DOHH2 (cell line): ENCODE results near the gene CYP2S1.
A peak's percentile ranks its signal among the peaks of the same experiment; 100 is the strongest.

Experiments used
- H3F3A ChIP-seq: fragments of 200-600 bp; sonication (generic), shearing (Covaris generic); 2 replicates; pipeline ENCODE4 v1.6.0; 2016; ENCODE audit warnings: antibody characterized with exemption, mild to moderate bottlenecking; ENCODE audit not compliant: control insufficient read depth, insufficient read depth
- H3K27ac ChIP-seq: fragments of 200-600 bp; sonication (generic); 2 replicates; pipeline ENCODE4 v1.5.1; 2014; ENCODE audit warnings: low read depth, mild to moderate bottlenecking, low read length, moderate library complexity
- H3K27me3 ChIP-seq: fragments of 200-600 bp; sonication (generic); 2 replicates; pipeline ENCODE4 v1.6.1; 2014; ENCODE audit warnings: mild to moderate bottlenecking, low read length, mixed read lengths; ENCODE audit not compliant: control insufficient read depth
- H3K36me3 ChIP-seq: fragments of 200-600 bp; sonication (generic); 2 replicates; pipeline ENCODE4 v1.6.1; 2014; ENCODE audit warnings: mild to moderate bottlenecking, low read length, moderate library complexity, mixed read lengths; ENCODE audit not compliant: control insufficient read depth
- H3K4me1 ChIP-seq: fragments of 200-600 bp; sonication (generic); 2 replicates; pipeline ENCODE4 v1.6.1; 2014; ENCODE audit warnings: mild to moderate bottlenecking, low read length, mixed read lengths; ENCODE audit not compliant: control insufficient read depth
- H3K4me2 ChIP-seq: fragments of 200-600 bp; sonication (generic); 2 replicates; pipeline ENCODE4 v1.6.0; 2014; ENCODE audit warnings: mild to moderate bottlenecking, low read length, moderate library complexity
- H3K4me3 ChIP-seq: fragments of 200-600 bp; sonication (generic); 2 replicates; pipeline ENCODE4 v1.5.1; 2014; ENCODE audit warnings: mild to moderate bottlenecking, low read length, mixed read lengths
- H3K79me2 ChIP-seq: fragments of 200-600 bp; sonication (generic); 2 replicates; pipeline ENCODE4 v1.6.1; 2014; ENCODE audit warnings: mild to moderate bottlenecking, low read length, mixed read lengths; ENCODE audit not compliant: control insufficient read depth
- H3K9me2 ChIP-seq: fragments of 200-600 bp; sonication (generic); replicated peaks from 2 replicates; pipeline ENCODE4 v1.6.1; 2014; ENCODE audit warnings: mild to moderate bottlenecking, low read length, mixed read lengths; ENCODE audit not compliant: control insufficient read depth
- H3K9me3 ChIP-seq: fragments of 200-600 bp; sonication (generic); 2 replicates; pipeline ENCODE4 v1.6.1; 2014; ENCODE audit warnings: antibody characterized with exemption, low read length, mixed read lengths; ENCODE audit not compliant: control insufficient read depth, insufficient read depth
- H4K20me1 ChIP-seq: fragments of 200-600 bp; sonication (generic); 2 replicates; pipeline ENCODE4 v1.6.0; 2014; ENCODE audit warnings: low read depth, mild to moderate bottlenecking, antibody characterized with exemption, low read length, moderate library complexity; ENCODE audit not compliant: control insufficient read depth, insufficient read depth
- CTCF ChIP-seq: fragments of 200-600 bp; sonication (generic); IDR thresholded peaks from one replicate; pipeline ENCODE4 v1.5.1; 2014; ENCODE audit warnings: antibody characterized with exemption, mild to moderate bottlenecking, low read depth, low read length; ENCODE audit not compliant: poor library complexity, severe bottlenecking
- EZH2phosphoT487 ChIP-seq: fragments of 200-600 bp; sonication (generic); IDR thresholded peaks from 2 replicates; pipeline ENCODE4 v1.6.1; 2017; ENCODE audit warnings: borderline replicate concordance, mild to moderate bottlenecking, antibody characterized with exemption, low read length, moderate library complexity, mixed read lengths

CYP2S1 gene

GRCh38 chr19:41154060-41154459 lies 39.0 kb upstream of the CYP2S1 start:
- H3K36me3 ChIP-seq = no peaks in the 10 kb centered on the region
- H3K4me3 ChIP-seq = no peak overlapping the region
- H3F3A ChIP-seq = no peaks in the 10 kb centered on the region
- no peak overlapping the region for H3K27ac ChIP-seq
- no peaks in the 10 kb centered on the region for H3K9me2 ChIP-seq
- no peaks in the 10 kb centered on the region for H3K4me1 ChIP-seq
- no peaks in the 10 kb centered on the region for H3K79me2 ChIP-seq
- H3K27me3 ChIP-seq = no peaks in the 10 kb centered on the region
- TF ChIP-seq EZH2phosphoT487 = no peak
- H3K9me3 ChIP-seq = no peaks in the 10 kb centered on the region
- no peak overlapping the region for H3K4me2 ChIP-seq
- H4K20me1 ChIP-seq = no peaks in the 10 kb centered on the region

GRCh38 chr19:41156207-41156606 lies 36.8 kb upstream of the CYP2S1 start:
- no peaks in the 10 kb centered on the region for H3F3A ChIP-seq
- H3K79me2 ChIP-seq = no peaks in the 10 kb centered on the region
- H3K4me2 ChIP-seq = no peak overlapping the region
- TF ChIP-seq CTCF = no peak
- TF ChIP-seq EZH2phosphoT487 = no peak
- H3K27ac ChIP-seq = no peak overlapping the region
- H3K9me3 ChIP-seq = no peaks in the 10 kb centered on the region
- H3K9me2 ChIP-seq = no peaks in the 10 kb centered on the region
- no peak overlapping the region for H3K4me3 ChIP-seq
- no peaks in the 10 kb centered on the region for H3K4me1 ChIP-seq
- no peaks in the 10 kb centered on the region for H4K20me1 ChIP-seq
- H3K27me3 ChIP-seq = no peaks in the 10 kb centered on the region
- H3K36me3 ChIP-seq = no peaks in the 10 kb centered on the region

- Histone ChIP-seq H3K27me3 (no peaks in the 10 kb centered on the region), H3K79me2 (no peaks in the 10 kb centered on the region), H3K4me1 (no peaks in the 10 kb centered on the region), H3F3A (no peaks in the 10 kb centered on the region), H3K4me3 (no peak overlapping the region), H3K36me3 (no peaks in the 10 kb centered on the region), H3K27ac (no peak overlapping the region), H3K9me2 (no peaks in the 10 kb centered on the region), H4K20me1 (no peaks in the 10 kb centered on the region), H3K4me2 (no peak overlapping the region), H3K9me3 (no peaks in the 10 kb centered on the region)
- TF ChIP-seq CTCF (no peak), EZH2phosphoT487 (no peak)
These were observed 33.1 kb upstream of the CYP2S1 start for GRCh38 chr19:41159881-41160280.

- no peak for TF ChIP-seq EZH2phosphoT487
- TF ChIP-seq CTCF = peak; percentile 35
- H3K27me3 ChIP-seq = no peaks in the 10 kb centered on the region
- no peaks in the 10 kb centered on the region for H3K9me3 ChIP-seq
- no peaks in the 10 kb centered on the region for H3F3A ChIP-seq
- H3K79me2 ChIP-seq = no peaks in the 10 kb centered on the region
- H3K9me2 ChIP-seq = no peaks in the 10 kb centered on the region
- no peaks in the 10 kb centered on the region for H3K4me1 ChIP-seq
- H3K4me3 ChIP-seq = no peak overlapping the region
- H4K20me1 ChIP-seq = no peaks in the 10 kb centered on the region
- H3K36me3 ChIP-seq = no peaks in the 10 kb centered on the region
- no peak overlapping the region for H3K27ac ChIP-seq
- no peak overlapping the region for H3K4me2 ChIP-seq
These were observed 31.1 kb upstream of the CYP2S1 start for GRCh38 chr19:41161903-41162302.
